PC-9 (cell line): ENCODE data around the gene ABLIM1. TPM values are rescaled to one million over a fixed set of nuclear protein-coding genes. Genes with fewer than 3 reads are reported as not detected.

Experiments
- BruUV-seq: library from RNA; stranded (reverse); fragments of 400-500 nt; replicated peaks from 2 replicates; lab custom pipeline; 2021; lab: Mats Ljungman, UMichigan
- CTCF ChIA-PET: fragments of 300-600 bp; sonication (Branson Sonifier 250); formaldehyde crosslinking; loops from one replicate; lab custom pipeline; 2022; ENCODE audit warnings: antibody characterized with exemption; lab: Charles Lee
- POLR2A ChIA-PET: fragments of 300-600 bp; sonication (Branson Sonifier 250); formaldehyde crosslinking; loops from one replicate; lab custom pipeline; 2022; ENCODE audit warnings: antibody characterized with exemption; ENCODE audit not compliant: unreplicated experiment; lab: Charles Lee
- DNase-seq, 2 experiments: peaks; one replicate each; pipeline versions ENCODE4 v3.0.0 to v3.0.0-alpha.2; 2015 to 2022; ENCODE audit warnings: mixed read lengths in 1 of 2
- H2AFZ ChIP-seq: fragments of 200-600 bp; sonication (generic); 2 replicates; pipeline ENCODE4 v1.8.1; 2017; ENCODE audit warnings: antibody characterized with exemption
- H3F3A ChIP-seq: fragments of 200-600 bp; sonication (generic); 2 replicates; pipeline ENCODE4 v1.8.1; 2017; ENCODE audit warnings: antibody characterized with exemption, mild to moderate bottlenecking, low read depth; ENCODE audit not compliant: insufficient read depth
- H3K27ac ChIP-seq: fragments of 200-600 bp; sonication (generic); 2 replicates; pipeline ENCODE4 v1.6.1; 2016; ENCODE audit warnings: mixed run types
- H3K27me3 ChIP-seq: fragments of 200-600 bp; sonication (generic); 2 replicates; pipeline ENCODE4 v1.6.1; 2016; ENCODE audit warnings: low read depth, mixed run types; ENCODE audit not compliant: insufficient read depth
- H3K36me3 ChIP-seq: fragments of 200-600 bp; sonication (generic); 2 replicates; pipeline ENCODE4 v1.6.1; 2016; ENCODE audit warnings: low read depth, mixed run types
- H3K4me1 ChIP-seq: fragments of 200-600 bp; sonication (generic); replicated peaks from 2 replicates; pipeline ENCODE4 v1.6.1; 2016; ENCODE audit warnings: mixed run types; ENCODE audit not compliant: insufficient read depth
- H3K4me2 ChIP-seq: fragments of 200-600 bp; sonication (generic); 2 replicates; pipeline ENCODE4 v1.6.1; 2017; ENCODE audit warnings: mixed run types
- H3K4me3 ChIP-seq: fragments of 200-600 bp; sonication (generic); 2 replicates; pipeline ENCODE4 v1.6.1; 2016; ENCODE audit warnings: mixed run types
- H3K79me2 ChIP-seq: fragments of 200-600 bp; sonication (generic); 2 replicates; pipeline ENCODE4 v1.6.1; 2017; ENCODE audit warnings: low read depth, mixed run types
- H3K9me2 ChIP-seq: fragments of 200-600 bp; sonication (generic); 2 replicates; pipeline ENCODE4 v1.8.1; 2017; ENCODE audit warnings: mild to moderate bottlenecking; ENCODE audit not compliant: insufficient read depth
- H3K9me3 ChIP-seq: fragments of 200-600 bp; sonication (generic); 2 replicates; pipeline ENCODE4 v1.8.1; 2016; ENCODE audit warnings: low read depth; ENCODE audit not compliant: insufficient read depth
- H4K20me1 ChIP-seq: fragments of 200-600 bp; sonication (generic); 2 replicates; pipeline ENCODE4 v1.8.1; 2017; ENCODE audit not compliant: insufficient read depth
- EZH2 ChIP-seq: fragments of 200-600 bp; sonication (generic); IDR thresholded peaks from 2 replicates; pipeline ENCODE4 v1.8.0; 2017; ENCODE audit warnings: antibody characterized with exemption, low read depth
- intact Hi-C: fragments of 100-400 bp; cut with micrococcal nuclease; formaldehyde crosslinking; loops from one replicate; pipeline ENCODE4 v1.10.0; 2022; ENCODE audit not compliant: unreplicated experiment
- total RNA-seq: library from RNA; stranded (reverse); gene quantifications from 2 replicates; pipeline ENCODE4 v1.2.3, GENCODE V29; 2021
- TF ChIP-seq, protein P1 (sequence below): fragments of 200-600 bp; sonication (generic); conservative IDR thresholded peaks from 2 replicates; pipeline ENCODE4 v1.6.1; 2017; ENCODE audit warnings: mixed run types, antibody characterized with exemption, mild to moderate bottlenecking, moderate library complexity

The ABLIM1 gene
- total RNA-seq, 1 experiment from 2014 or later = 68.7 TPM

DNA sequence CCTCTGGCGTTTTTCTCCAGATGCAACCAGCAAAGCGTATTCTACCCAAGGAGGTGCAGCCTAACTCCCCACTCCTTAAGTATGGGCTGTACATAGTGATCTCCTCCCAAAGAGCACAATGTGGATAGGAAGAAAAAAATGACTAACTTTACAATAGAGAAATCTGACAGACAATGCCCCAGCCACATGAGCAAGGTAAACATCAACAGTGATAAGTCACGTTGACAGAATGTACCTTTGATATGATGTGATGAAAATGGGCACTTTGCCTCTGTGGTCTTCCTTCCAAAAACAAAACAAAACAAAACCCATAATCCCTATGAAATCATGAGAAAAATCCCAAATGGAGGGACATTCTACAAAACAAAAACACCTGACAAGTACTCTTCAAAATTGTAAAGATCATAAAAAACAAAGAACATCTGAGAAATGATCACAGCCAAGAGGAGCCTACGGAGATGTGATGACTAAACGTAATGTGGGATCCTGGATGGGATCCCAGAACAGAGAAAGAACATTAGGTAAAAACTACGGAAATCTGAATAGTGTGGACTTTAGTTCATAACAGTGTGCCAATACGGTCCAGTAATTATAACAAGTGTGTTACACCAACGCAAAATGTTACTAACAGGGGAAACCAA is 50.6 kb downstream of the ABLIM1 start:
- no peaks in the 10 kb centered on the region for H4K20me1 ChIP-seq
- TF ChIP-seq, protein P1, sequence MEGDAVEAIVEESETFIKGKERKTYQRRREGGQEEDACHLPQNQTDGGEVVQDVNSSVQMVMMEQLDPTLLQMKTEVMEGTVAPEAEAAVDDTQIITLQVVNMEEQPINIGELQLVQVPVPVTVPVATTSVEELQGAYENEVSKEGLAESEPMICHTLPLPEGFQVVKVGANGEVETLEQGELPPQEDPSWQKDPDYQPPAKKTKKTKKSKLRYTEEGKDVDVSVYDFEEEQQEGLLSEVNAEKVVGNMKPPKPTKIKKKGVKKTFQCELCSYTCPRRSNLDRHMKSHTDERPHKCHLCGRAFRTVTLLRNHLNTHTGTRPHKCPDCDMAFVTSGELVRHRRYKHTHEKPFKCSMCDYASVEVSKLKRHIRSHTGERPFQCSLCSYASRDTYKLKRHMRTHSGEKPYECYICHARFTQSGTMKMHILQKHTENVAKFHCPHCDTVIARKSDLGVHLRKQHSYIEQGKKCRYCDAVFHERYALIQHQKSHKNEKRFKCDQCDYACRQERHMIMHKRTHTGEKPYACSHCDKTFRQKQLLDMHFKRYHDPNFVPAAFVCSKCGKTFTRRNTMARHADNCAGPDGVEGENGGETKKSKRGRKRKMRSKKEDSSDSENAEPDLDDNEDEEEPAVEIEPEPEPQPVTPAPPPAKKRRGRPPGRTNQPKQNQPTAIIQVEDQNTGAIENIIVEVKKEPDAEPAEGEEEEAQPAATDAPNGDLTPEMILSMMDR = no peak
- TF ChIP-seq EZH2 = no peak
- H3K4me1 ChIP-seq = peaks cover 43% of the 10 kb centered on the region
- H3K27ac ChIP-seq = no peak overlapping the region
- BruUV-seq = no TSS peak
- no peaks in the 10 kb centered on the region for H3K9me2 ChIP-seq
- no peaks in the 10 kb centered on the region for H3K9me3 ChIP-seq
- no peak overlapping the region for H3K4me2 ChIP-seq
- no peaks in the 10 kb centered on the region for H3K27me3 ChIP-seq
- H3K79me2 ChIP-seq = no peaks in the 10 kb centered on the region
- intact Hi-C loops = no loop called here
- H2AFZ ChIP-seq = no peak overlapping the region
- ChIA-PET POLR2A (no interaction called here), CTCF (no interaction called here)
- H3F3A ChIP-seq = peaks cover 4% of the 10 kb centered on the region; the same call in 1 of the 2 replicates
- H3K4me3 ChIP-seq = no peak overlapping the region
- no peaks in the 10 kb centered on the region for H3K36me3 ChIP-seq
- DNase-seq = no peak

DNA sequence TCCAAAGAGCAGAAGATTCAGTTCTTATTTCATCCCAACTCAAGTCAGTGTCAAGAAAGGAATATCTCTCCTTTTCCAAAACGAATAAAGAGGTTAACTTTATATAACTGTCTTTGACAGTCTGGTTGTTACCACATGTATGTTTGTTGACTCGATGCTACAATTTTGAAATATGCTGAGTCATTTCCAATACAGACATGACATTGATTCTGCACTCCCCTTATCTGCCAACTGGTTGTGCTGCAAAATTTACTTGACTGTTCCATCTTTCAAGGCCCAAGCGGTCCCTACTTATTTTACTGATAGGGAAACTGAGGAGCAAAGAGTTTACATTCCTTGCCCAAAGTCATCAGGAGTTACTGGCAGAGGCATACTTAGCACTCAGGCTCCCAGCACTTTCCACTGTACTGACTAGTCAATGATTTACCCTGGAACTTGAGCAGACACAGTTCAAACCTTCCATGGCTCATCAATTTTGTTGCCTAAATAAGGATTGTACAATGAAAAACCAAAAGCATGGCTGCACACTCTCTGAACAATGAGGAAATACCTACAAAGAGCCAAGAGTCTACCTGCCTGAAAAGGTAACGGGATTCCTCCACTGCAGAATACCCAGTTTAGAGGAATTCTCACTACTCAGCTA is 52.8 kb downstream of the ABLIM1 start:
- H3K36me3 ChIP-seq = no peaks in the 10 kb centered on the region
- no peaks in the 10 kb centered on the region for H4K20me1 ChIP-seq
- H3K4me2 ChIP-seq = no peak overlapping the region
- no peaks in the 10 kb centered on the region for H3K27me3 ChIP-seq
- H2AFZ ChIP-seq = no peak overlapping the region
- no peak overlapping the region for H3K4me3 ChIP-seq
- H3K9me3 ChIP-seq = no peaks in the 10 kb centered on the region
- CTCF ChIA-PET = no interaction called here
- no peak for TF ChIP-seq EZH2
- TF ChIP-seq, protein P1 = no peak
- H3K4me1 ChIP-seq = peaks cover 28% of the 10 kb centered on the region
- POLR2A ChIA-PET = no interaction called here
- H3K9me2 ChIP-seq = no peaks in the 10 kb centered on the region
- no peaks in the 10 kb centered on the region for H3K79me2 ChIP-seq
- no peaks in the 10 kb centered on the region; the same call in 1 of the 2 replicates for H3F3A ChIP-seq
- DNase-seq = no peak
- H3K27ac ChIP-seq = 0 out of 2 replicates have a peak overlapping the region, but pooled peaks have one; percentile 16
- no TSS peak for BruUV-seq
- intact Hi-C loops = no loop called here

DNA sequence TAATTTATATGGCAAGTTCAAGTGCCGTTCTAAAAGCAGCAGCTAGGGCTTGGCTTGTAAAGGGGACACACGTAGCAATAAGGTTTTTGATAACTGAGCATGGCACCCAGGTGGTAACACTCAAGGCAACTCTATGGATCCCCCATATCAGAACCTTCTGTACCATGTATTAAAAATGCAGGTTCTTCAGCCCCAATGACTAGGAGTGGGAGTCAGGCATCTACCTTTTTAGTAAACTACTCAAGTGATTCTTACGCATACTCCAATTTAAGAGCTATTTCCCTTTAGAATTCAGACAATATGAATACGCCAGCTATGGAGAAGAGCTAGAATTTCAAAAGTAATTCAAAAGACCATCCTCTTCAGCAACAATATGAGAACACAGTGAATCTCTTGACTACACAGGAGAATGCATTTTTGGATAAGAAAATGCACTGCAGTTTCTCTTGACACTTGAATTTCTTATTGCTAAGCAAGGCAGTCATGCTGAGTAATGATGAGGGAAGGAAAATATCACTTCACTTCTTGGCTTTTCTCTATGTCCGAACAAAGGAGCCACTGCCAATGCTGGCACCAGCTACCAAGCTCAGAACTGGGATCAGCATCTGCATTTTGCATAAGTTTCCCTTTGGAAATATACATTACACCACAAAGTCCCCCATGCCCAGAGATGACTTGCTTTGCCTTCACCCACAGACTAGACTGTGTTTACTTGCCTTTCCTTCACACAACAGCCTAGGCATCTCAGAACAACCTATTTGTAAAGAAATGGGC is 53.5 kb downstream of the ABLIM1 start:
- Histone ChIP-seq H3K27me3 (no peaks in the 10 kb centered on the region), H3K4me2 (no peak overlapping the region), H2AFZ (no peak overlapping the region), H3K4me3 (no peak overlapping the region), H4K20me1 (no peaks in the 10 kb centered on the region), H3K27ac (0 out of 2 replicates have a peak overlapping the region, but pooled peaks have one; percentile 16), H3K36me3 (no peaks in the 10 kb centered on the region), H3F3A (no peaks in the 10 kb centered on the region; the same call in 1 of the 2 replicates), H3K9me3 (no peaks in the 10 kb centered on the region), H3K4me1 (peaks cover 28% of the 10 kb centered on the region), H3K9me2 (no peaks in the 10 kb centered on the region), H3K79me2 (no peaks in the 10 kb centered on the region)
- no peak for DNase-seq
- ChIA-PET POLR2A (no interaction called here), CTCF (no interaction called here)
- no TSS peak for BruUV-seq
- intact Hi-C loops = loop anchor here (5.0 kb wide), 1 partner anchor 42 kb away; no protein-coding TSS in a partner anchor
- TF ChIP-seq EZH2 = no peak
- TF ChIP-seq, protein P1 = no peak
